Stimulated activated CD8-positive, alpha-beta memory T cell treated with anti-CD3 and anti-CD28 coated beads, Interleukin-7, amount 100 ng/mL, for 4 hours (primary cell): ENCODE measurements around the gene DNASE2B.

ENCODE experiments used
- DNase-seq, 2 donors: peaks; one replicate each; pipeline ENCODE4 v3.0.0-alpha.2; 2020; ENCODE audit warnings: low read depth in 2 of 2

DNASE2B gene

DNA sequence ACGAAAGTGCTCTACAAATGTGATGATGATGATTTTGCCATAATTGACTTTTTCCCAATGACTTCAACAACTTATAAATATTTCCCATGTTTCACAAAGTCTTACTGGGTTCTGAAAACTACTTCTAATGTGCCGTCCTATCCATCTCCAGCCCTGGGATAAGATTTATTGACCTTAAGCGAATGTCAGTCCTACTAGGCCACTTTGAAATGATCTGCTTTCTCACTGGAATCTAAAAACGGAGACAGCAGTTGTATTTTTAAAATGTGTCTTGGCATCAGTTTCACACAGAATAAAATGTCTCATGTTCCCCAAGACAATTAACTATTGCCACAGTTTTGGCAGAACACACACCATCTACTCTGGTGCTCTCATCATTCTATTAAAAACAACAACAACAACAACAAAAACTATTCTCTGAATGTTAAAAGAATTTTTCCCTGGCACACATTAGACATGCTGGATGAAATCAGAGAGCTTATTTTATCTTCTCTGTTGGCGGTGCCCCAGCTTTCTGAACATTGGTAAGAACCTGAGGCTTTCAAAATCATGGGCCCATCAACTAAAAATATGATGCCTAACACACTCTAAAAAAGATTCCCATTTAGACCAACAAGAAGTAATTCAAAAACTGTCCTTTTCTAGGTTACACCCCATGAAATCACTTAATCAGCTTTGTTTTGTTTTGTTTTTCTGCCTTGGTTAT is 23.1 kb upstream of the DNASE2B start:
- DNase-seq = no peak

DNA sequence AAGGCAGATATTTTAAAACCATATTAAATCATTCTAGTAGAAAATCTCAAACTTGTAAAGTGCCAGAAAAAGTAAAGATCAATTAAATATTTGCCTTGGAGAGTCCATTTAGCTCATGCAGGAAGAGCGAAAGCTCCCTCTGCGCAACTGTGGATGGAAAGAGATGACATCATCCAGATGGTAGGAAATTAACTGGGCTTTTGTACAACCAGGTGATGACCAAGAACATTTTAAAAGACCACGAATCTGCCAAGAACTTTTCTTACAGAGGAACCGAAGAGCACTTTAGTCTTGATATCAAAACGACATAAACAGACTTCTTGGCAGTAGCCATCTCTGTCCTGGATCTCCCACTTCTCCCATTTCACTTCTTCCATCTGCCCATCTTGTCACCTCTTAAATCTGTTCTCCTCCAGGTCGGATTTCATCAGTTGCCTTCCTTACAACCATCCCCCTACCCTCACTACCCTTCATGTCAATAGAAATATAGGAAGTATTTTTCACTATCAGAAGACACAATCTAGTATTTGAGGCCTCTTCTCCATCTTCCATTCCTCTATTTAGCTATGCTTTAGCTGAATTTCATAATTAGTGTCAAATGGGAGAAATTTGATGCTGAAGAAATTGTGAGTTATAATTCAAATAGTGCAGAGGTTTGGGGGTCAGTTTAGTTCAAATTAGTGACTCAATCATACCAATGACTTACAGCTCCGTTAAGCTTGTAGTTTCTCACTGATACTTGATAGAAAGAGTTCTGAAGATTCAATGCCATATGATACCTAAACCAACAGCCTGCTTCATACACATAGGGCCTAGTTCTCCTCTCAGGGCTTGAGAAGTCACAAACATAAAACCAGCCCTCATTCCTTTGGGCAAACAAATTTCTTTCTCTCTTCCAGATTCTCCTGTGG is 22.0 kb upstream of the DNASE2B start:
- DNase-seq = no peak

DNA sequence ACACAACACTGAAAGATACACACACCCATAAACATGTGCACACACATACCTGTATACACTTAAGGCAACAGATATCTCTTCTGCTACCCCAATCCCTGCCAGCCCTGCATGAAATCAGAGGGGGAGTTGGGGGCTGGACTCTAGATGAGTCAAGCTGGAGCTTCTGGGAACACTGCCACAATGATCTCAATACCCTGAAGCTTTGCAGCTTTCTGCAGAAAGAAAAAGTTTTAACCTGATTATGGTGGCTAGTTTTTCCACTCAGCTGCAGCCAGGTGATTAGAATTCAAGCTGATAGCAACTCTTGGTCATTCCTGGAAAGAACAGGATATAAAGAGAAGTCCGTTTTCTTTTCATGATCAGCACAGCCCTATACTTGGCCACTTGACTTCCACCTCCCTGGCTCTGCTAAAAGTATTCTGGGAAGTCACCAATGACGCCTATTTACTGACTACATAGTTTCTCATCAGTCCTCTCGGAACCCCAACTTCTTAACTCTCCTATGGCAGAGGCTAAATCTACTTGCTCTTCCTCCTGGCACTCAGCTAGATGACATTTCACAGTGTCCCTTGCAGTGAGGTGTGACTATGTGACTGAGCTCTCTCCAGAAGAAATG is 20.7 kb upstream of the DNASE2B start:
- no peak for DNase-seq

DNA sequence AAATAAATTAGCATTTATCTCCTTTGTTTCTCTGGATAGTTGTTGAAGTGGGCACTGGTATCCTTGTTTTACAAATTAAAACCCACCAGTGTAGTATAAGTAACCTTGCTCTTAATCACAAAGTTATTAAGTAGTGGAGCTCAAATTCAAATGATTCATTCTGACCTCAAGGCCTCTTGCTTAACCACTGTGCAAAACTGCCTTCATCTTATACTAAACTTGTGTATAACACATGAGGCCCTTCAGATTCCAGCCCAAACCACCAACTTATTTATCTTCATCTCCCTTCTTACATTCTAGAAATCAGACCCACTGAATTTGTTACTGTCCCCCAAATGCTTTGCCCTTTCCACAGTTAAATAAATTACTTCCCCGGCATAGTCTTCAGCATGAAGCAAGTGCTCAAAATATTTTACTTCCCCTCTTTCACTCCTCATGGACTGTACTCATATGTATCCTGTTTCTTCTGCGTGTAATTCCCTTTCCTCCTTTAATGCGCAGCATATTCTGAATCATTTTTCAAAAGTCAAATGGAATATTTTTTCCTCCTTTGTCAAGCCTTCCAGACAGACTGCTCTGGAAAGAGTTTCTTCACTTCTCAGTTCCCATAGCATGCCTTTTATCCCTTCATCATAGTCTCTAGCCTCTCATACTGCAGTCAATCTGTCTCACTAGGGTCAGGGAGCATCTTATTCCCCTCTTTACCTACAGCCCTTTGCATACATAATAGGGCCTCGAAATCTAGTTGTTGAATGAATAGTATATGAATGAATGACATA is 19.0 kb upstream of the DNASE2B start:
- no peak for DNase-seq

DNA sequence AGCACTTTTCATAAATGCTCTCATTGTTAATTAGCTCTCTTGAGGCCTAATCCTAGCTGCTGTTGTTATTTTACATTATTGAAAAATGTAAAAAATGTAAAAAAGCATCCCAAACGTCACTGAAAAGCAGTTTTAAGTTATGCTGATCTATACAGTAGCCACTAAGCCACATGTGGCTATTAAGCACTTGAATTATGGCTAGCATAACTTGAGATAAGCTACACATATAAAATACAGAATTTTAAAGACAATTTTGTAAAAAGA is 18.4 kb upstream of the DNASE2B start:
- no peak for DNase-seq

DNA sequence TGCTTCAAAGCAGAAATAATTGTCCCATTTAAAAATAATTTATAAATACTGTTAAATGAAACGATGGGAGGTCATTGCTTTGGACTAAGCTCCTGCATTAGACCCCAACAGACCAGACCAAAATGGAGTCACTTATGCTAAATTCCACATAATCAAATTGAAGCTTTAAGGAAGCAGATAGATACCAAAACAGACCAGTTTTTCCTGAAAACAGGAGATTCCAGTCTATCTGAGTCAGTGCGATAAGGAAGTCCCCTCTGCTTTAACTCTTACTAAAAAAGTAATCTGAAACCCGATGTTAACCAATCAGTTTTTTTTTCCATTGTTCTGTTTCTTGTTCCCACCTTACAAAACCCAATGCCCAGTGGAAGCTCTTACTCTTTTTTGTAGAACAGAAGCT is 16.2 kb upstream of the DNASE2B start:
- DNase-seq = no peak

DNA sequence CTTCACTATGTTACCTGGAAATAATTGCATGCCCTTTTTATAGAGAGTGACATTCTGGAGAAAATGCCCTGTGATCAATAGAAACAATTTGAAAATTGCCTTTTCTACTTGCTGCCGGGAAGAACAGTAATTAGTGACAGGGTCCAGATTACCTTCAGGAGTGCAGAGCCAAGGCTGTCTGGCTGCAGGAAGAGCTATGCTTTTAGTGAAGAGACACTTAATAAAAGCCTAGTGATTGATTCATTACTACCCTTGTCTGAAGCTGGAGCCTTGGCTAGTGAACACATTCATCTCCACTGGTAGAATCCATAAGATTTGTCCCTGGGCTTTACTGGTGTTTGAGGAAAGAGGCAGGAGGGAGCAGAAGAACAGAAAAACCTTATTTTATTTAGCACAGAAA is 12.9 kb upstream of the DNASE2B start:
- no peak for DNase-seq

DNA sequence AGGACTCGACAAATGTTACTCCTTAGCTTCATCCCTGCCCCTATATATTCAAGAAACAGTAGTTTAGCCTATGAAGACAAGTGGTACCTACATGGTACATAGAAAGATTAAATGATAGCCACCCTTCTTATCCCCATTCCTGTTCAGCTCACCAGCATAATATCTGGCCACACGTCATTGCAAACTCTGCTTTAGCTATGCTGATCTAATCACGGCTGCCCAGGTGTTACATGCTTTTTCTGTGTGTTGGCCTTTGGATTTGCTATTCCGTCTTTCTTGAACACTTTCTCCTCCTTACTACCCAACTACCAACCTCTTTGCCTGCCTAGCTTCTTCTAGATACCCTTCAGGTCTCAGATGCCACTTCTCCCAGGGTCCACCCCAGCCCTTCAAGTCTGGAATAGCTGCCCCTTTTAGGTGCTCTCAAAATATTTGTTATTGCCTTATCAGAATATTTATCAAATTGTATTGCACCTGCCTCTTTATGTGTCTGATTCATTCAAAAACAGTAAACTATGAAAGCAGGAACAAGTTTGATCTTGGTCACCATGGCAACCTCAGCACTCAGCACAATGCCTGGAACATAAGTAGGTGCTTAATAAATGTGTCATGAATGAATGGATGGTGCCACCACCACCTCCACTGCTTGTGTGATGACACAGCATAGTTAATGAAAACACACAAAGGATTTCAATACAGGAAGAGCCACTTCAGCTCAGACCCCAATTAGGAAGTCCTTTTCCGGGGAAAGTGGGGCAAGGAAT is 11.4 kb upstream of the DNASE2B start:
- DNase-seq = no peak

DNA sequence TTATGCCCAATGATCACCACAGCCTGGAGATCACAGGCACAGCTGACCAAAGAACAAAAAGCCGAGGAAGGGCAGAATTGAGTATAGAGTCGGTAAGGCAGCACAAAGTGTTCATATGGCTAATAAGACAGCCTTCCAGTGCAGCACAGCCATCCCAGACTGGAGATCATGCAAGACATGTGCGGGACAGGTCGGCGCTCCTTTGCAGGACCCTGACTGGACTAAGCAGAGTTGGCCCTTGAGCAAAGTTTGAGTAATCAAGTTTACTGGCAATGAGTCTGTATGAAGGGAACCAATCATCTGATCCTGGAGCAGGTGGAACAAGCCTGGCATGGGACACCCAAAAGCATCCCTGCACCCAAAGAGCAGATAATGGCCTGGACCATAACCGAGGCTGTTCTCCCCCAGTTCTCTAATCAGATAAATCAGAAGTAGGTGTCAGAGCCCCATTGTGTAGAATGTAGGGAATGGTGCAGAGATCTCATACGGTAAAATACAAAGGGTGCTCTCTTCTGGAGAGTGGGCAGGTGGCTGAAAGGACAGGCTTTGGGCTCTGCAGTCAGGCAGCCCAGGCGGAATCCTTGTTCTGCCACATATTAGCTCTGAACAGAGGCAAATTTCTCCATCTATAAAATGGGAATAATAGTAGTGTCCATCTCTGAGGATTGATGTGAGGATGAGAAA is 10.7 kb upstream of the DNASE2B start:
- no peak for DNase-seq

DNA sequence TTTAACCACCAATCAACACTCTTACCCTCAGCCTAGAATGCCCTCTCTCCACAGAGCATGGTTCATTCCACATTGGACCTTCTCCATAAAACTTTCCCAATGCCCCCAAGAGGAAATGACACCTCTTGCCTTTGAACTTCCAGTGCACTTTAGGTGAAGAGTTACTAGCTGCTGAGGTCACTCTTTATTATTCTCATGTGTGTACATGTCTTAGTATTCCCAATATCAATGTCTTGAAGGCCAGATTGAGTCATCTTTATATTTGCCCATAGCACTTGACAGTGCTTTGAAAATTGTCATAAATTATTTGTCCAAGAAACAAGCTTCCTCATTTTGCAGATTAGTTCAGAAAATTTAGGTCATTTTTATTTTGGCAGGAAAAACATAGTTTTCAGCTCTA is 8.1 kb upstream of the DNASE2B start:
- no peak for DNase-seq

DNA sequence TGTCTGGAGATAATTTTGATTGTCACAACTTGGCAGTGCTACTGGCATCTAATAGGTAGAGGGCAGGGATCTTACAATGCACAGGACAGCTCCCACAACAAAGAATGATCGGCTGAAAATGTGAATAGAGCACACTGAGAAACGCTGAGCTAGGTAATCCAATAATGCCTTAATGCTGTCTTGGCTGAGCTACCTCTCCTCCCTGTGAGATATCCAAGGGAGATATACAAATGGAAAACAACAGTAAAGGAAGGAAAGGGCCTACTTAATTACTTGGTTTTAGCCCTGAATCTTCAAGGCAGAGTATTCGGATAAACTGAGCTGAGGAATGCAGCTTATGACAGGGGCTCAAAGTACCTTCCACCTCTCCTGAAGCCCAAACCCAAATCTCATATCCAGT is 2.9 kb downstream of the DNASE2B start:
- no peak for DNase-seq

DNA sequence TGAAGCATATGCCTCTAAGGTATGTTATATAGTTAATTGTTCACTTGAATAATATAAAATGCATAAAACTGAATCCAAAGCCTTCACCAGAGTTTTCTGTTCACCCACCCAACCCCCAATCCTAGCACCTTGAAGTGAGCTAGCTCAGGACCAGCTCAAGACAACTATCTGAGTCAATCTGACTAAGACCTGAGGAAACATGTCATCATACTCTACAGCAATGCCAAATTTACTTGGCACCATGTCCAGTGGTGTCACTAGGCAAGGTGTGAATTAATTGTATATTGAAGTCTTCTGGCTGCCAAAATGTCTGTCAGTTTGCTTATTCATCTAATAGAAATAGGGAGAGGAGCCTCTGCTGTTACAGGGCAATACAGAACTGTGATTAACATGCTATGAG is 3.8 kb downstream of the DNASE2B start:
- no peak for DNase-seq

DNA sequence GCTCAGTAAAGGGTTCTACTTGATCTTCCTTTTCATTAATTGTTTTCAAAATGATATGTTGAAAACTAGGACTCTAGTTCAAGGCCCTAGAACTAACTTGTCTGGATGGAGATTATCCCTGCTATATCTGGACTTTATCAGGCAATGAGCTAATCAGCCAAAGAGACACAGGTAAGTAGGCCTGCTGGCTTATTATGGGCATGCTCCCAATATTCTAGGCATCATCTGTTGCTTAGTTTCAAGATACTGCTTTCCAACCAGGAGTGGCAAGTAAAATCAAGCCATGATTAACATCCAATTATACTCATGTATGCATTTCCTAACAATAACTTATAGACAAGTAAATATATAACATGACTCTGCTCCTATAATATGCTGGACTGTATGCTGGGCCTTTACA is 4.2 kb downstream of the DNASE2B start:
- DNase-seq = no peak

DNA sequence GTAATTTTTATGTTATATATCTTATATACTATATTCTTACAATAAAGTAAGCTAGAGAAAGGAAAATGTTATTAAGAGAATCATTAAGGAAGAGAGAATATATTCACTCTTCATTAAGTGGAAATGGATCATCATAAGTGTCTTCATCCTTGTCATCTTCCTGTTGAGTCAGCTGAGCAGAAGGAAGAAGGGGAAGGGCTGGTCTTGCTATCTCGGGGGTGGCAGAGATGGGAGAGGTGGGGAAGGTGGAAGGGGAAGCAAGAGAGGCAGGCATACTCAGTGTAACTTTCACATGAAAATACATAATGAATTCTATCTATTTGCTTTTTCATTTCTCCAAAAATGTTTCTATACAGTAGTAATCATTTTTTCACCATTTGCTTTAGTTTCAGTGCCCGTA is 5.1 kb downstream of the DNASE2B start:
- no peak for DNase-seq

DNA sequence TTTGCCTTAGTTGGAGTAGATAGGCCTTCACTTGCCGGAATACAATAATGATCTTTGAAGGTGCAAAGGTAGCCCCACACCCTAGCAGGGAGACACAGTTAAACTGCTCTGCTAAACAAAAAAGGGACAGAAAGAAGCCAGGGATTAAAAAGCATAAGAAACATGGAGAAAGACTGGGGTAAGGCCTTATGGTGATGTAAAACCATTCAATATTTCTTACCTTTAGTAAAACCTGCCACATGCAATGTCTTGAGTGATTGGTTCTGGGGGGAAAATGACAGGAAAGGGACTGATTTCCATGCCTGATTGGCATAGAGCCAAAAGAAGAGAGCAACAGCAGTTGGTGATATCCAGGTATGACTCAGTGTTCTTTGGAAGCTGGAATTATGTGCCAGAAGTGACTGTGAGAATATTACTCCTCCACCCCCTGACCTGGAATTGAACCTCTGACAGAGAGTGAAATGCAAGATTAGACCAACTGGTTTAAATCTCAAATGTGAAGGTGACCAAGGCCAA is 8.1 kb downstream of the DNASE2B start:
- DNase-seq = no peak

DNA sequence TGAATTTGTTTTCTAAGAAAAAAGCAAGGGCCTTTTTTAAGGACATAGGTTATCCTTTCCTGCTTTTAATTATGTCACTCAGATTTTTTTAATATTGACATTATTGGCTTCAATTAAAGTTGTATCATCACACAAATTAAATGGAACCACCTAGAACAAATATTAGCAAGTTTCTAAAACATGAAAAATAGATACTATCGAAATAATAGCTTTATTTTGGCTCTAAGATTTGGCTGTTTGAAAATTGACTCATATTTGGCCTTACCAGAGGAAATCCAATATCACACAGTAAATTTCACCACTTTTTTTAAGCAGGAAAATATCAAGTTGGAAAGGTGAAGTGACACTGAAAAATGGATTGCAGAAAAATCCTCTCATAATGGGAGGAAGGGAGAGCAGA is 9.2 kb downstream of the DNASE2B start:
- no peak for DNase-seq

DNA sequence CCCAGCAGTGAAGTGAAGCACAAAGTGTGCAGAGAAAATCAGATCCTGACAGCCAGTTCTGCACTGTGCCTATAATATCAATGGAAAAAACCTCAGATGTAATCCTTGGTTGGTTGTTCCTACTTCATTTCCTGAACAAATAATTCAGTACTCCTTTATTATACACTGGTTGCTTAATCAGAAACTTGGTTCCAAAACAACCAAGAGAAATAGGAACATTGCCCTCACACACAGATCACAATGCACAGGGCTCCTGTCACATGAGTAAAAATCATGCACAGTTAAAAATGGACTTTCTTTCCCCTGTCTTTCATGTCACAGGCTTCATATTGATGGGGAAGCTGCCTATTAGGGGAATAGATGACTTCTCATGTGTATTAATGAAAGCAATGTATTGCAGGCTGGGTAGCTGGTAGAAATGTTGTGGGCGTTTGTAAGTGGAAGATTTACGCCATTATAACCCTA is 9.7 kb downstream of the DNASE2B start:
- no peak for DNase-seq

DNA sequence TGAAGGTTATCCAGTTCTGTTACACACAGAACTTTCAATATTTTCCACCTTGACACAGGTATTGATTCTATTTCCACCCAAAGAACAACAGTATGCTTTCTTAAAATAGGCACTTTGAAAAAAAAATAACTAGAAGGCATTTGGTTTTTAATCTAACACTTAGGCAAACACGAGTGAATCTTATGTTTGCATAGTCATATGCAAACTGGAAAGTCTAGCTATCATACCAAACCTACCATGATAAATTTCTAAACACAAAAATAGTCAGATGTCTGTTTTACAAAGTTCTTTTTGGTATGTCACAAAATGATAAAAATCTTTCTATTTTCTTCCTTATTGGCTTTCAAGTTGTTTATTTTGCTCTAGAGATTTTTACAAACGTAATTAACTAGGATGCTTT is 11.6 kb downstream of the DNASE2B start:
- no peak for DNase-seq

DNA sequence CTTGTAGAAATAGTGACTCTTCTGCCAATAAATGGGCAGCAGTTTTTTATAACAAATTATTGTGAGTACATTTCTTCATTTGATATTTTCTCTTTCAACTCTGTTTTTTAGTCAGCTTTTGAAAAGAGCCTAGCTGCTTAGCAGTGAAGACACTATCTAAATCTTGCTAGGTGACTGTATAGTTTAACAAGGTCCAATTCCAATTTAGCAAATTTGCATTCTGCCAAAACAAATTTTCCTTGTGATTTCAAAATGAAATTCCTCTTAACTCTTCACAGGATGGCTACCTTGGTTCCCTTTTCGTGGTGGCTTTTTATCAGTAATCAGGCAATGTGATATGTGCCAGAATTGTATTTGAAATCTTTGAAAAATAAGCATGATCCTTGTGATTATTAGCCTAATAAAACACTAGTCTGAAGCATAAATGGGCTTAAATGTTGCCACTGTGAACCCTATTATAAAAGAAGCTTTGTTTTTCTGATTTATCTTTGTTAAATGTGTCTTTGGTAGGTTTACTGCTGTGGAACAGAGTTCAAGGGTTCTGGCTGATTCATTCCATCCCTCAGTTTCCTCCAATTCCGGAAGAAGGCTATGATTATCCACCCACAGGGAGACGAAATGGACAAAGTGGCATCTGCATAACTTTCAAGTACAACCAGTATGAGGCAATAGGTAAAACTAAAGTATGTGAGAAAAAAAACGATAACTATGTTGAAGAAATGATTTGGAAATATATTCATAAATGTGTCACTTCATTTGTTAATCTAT is 12.2 kb downstream of the DNASE2B start:
- no peak for DNase-seq
